Mesenchymal stem cell (in vitro differentiated cells and primary cell): ENCODE results near the gene TSSK2.
A peak's percentile ranks its signal among the peaks of the same experiment; 100 is the strongest.

ENCODE experiments used
- DNase-seq: peaks from one replicate; pipeline ENCODE4 v3.0.0-alpha.2; 2013
- H2AFZ ChIP-seq: one replicate; pipeline ENCODE4 v1.6.1; 2013; ENCODE audit warnings: low read depth, mild to moderate bottlenecking, control low read depth, inconsistent platforms, low read length, moderate library complexity
- H2AK5ac ChIP-seq: 2 replicates; pipeline ENCODE4 v1.6.1; 2013; ENCODE audit warnings: low read length, moderate library complexity, mild to moderate bottlenecking, inconsistent platforms; ENCODE audit not compliant: severe bottlenecking
- H2BK120ac ChIP-seq: one replicate; pipeline ENCODE4 v1.6.1; 2013; ENCODE audit warnings: low read depth, mild to moderate bottlenecking, inconsistent platforms, low read length, moderate library complexity
- H2BK12ac ChIP-seq, 2 experiments: one replicate each; pipeline ENCODE4 v1.6.1; 2013; ENCODE audit warnings: inconsistent platforms in 2 of 2, low read length in 2 of 2, mild to moderate bottlenecking in 2 of 2, moderate library complexity in 2 of 2, control low read depth in 1 of 2
- H2BK15ac ChIP-seq: one replicate; pipeline ENCODE4 v1.6.1; 2013; ENCODE audit warnings: mild to moderate bottlenecking, low read depth, inconsistent platforms; ENCODE audit not compliant: poor library complexity, severe bottlenecking
- H2BK5ac ChIP-seq: 2 replicates; pipeline ENCODE4 v1.6.1; 2013; ENCODE audit warnings: low read depth, mild to moderate bottlenecking, low read length, control low read depth, inconsistent platforms; ENCODE audit not compliant: poor library complexity, severe bottlenecking
- H3K14ac ChIP-seq, 2 experiments: one replicate each; pipeline ENCODE4 v1.6.1; 2013; ENCODE audit warnings: inconsistent platforms in 2 of 2, low read length in 2 of 2, control low read depth in 1 of 2, mild to moderate bottlenecking in 1 of 2, moderate library complexity in 1 of 2
- H3K18ac ChIP-seq, 2 experiments: one replicate each; pipeline ENCODE4 v1.6.1; 2013; ENCODE audit warnings: inconsistent platforms in 2 of 2, low read length in 2 of 2, control low read depth in 1 of 2, low read depth in 1 of 2, mild to moderate bottlenecking in 1 of 2
- H3K23ac ChIP-seq, 2 experiments: one replicate each; pipeline ENCODE4 v1.6.1; 2013; ENCODE audit warnings: inconsistent platforms in 2 of 2, low read length in 2 of 2, mild to moderate bottlenecking in 2 of 2, moderate library complexity in 2 of 2, control low read depth in 1 of 2
- H3K27ac ChIP-seq: 2 replicates; pipeline ENCODE4 v1.5.1; 2013; ENCODE audit warnings: mild to moderate bottlenecking, moderate library complexity, low read length, control low read depth, inconsistent platforms; ENCODE audit not compliant: poor library complexity, severe bottlenecking
- H3K27me3 ChIP-seq, 2 experiments: 2 replicates each; pipeline versions ENCODE4 v1.6.1 to v1.7.0; 2013; ENCODE audit warnings: low read length in 2 of 2, mild to moderate bottlenecking in 2 of 2, moderate library complexity in 2 of 2, control low read depth in 1 of 2, inconsistent platforms in 1 of 2; ENCODE audit not compliant: control insufficient read depth in 1 of 2, insufficient read depth in 1 of 2
- H3K36me3 ChIP-seq, 2 experiments: 2 replicates each; pipeline versions ENCODE4 v1.6.1 to v1.7.0; 2013; ENCODE audit warnings: low read length in 2 of 2, control low read depth in 1 of 2, inconsistent platforms in 1 of 2, low read depth in 1 of 2, mild to moderate bottlenecking in 1 of 2; ENCODE audit not compliant: insufficient read depth in 2 of 2, control insufficient read depth in 1 of 2
- H3K4ac ChIP-seq, 2 experiments: one replicate each; pipeline ENCODE4 v1.6.1; 2013; ENCODE audit warnings: inconsistent platforms in 2 of 2, low read length in 2 of 2, mild to moderate bottlenecking in 2 of 2, moderate library complexity in 2 of 2, control low read depth in 1 of 2, low read depth in 1 of 2
- H3K4me1 ChIP-seq: 2 replicates; pipeline ENCODE4 v1.6.1; 2013; ENCODE audit warnings: low read depth, low read length, control low read depth; ENCODE audit not compliant: control insufficient read depth, insufficient read depth
- H3K4me2 ChIP-seq: 2 replicates; pipeline ENCODE4 v1.6.1; 2013; ENCODE audit warnings: low read length, mild to moderate bottlenecking, inconsistent platforms; ENCODE audit not compliant: poor library complexity, severe bottlenecking
- H3K4me3 ChIP-seq, 2 experiments: 2 replicates each; pipeline versions ENCODE4 v1.5.1 to v1.7.0; 2013; ENCODE audit warnings: low read length in 2 of 2, mild to moderate bottlenecking in 2 of 2, control low read depth in 1 of 2, low read depth in 1 of 2; ENCODE audit not compliant: insufficient read depth in 1 of 2
- H3K79me1 ChIP-seq: replicated peaks from 2 replicates; pipeline ENCODE4 v1.6.1; 2013; ENCODE audit warnings: mild to moderate bottlenecking, control low read depth, low read length, inconsistent platforms; ENCODE audit not compliant: poor library complexity, severe bottlenecking
- H3K9ac ChIP-seq: 2 replicates; pipeline ENCODE4 v1.7.0; 2013; ENCODE audit warnings: mild to moderate bottlenecking, low read length, moderate library complexity
- H3K9me3 ChIP-seq: 2 replicates; pipeline ENCODE4 v1.7.0; 2013; ENCODE audit warnings: mild to moderate bottlenecking, low read length; ENCODE audit not compliant: control insufficient read depth
- H4K8ac ChIP-seq: one replicate; pipeline ENCODE4 v1.6.1; 2013; ENCODE audit warnings: inconsistent platforms, mild to moderate bottlenecking, low read length, moderate library complexity
- H4K91ac ChIP-seq: one replicate; pipeline ENCODE4 v1.6.1; 2013; ENCODE audit warnings: mild to moderate bottlenecking, low read length, inconsistent platforms
- WGBS: methylation state at CpG from one replicate; pipeline ENCODE4 v1.1.7; 2013; ENCODE audit warnings: mixed read lengths; 5-methylcytosine and 5-hydroxymethylcytosine counted together

Gene TSSK2

GRCh38 chr22:19106886-19107729, 24.0 kb upstream of the TSSK2 start:
- Histone ChIP-seq H2AFZ (no peak overlapping the region), H3K79me1 (peaks cover 24% of the 10 kb centered on the region), H3K4ac (no peak overlapping the region), H2BK120ac (no peak overlapping the region), H3K27ac (no peak overlapping the region), H3K4me2 (no peak overlapping the region), H3K14ac (no peak overlapping the region), H3K4me3 (no peak overlapping the region), H3K4me1 (peaks cover 14% of the 10 kb centered on the region), H4K91ac (no peak overlapping the region), H3K23ac (no peak overlapping the region), H3K36me3 (peaks cover 0 to 4% of the 10 kb centered on the region in 2 experiments), H3K27me3 (no peaks in the 10 kb centered on the region), H3K18ac (no peak overlapping the region), H3K9me3 (no peaks in the 10 kb centered on the region), H4K8ac (no peak overlapping the region), H2AK5ac (no peak overlapping the region), H2BK15ac (no peak overlapping the region), H2BK12ac (no peak overlapping the region), H2BK5ac (no peak overlapping the region), H3K9ac (no peak overlapping the region)
- DNase-seq: no peak
- WGBS: 98% methylated on average over 3 of the region's 3 CpGs

- H2BK12ac ChIP-seq: no peak overlapping the region
- no peak overlapping the region for H3K18ac ChIP-seq
- no peak overlapping the region for H2BK120ac ChIP-seq
- H4K91ac ChIP-seq: no peak overlapping the region
- no peak overlapping the region for H3K9ac ChIP-seq
- 96% methylated on average over 5 of the region's 8 CpGs for WGBS
- H3K23ac ChIP-seq: no peak overlapping the region
- no peak overlapping the region for H3K14ac ChIP-seq
- H3K27ac ChIP-seq: no peak overlapping the region
- H2AFZ ChIP-seq: no peak overlapping the region
- no peak overlapping the region for H3K4me3 ChIP-seq
- no peak overlapping the region for H2BK5ac ChIP-seq
- peaks cover 26% of the 10 kb centered on the region for H3K79me1 ChIP-seq
- no peak overlapping the region for H2BK15ac ChIP-seq
- no peak overlapping the region for H3K4me2 ChIP-seq
- H3K4ac ChIP-seq: no peak overlapping the region
- H3K4me1 ChIP-seq: peaks cover 16% of the 10 kb centered on the region
- peaks cover 0 to 4% of the 10 kb centered on the region in 2 experiments for H3K36me3 ChIP-seq
- H3K9me3 ChIP-seq: no peaks in the 10 kb centered on the region
- H2AK5ac ChIP-seq: no peak overlapping the region
- no peaks in the 10 kb centered on the region for H3K27me3 ChIP-seq
- no peak for DNase-seq
- H4K8ac ChIP-seq: no peak overlapping the region
Measured at GRCh38 chr22:19107730-19108074, 23.4 kb upstream of the TSSK2 start.

GRCh38 chr22:19108807-19109197, 22.3 kb upstream of the TSSK2 start:
- no peak for DNase-seq
- H3K36me3 ChIP-seq: peaks cover 0 to 4% of the 10 kb centered on the region in 2 experiments
- H2AFZ ChIP-seq: no peak overlapping the region
- no peak overlapping the region for H3K4ac ChIP-seq
- no peaks in the 10 kb centered on the region for H3K27me3 ChIP-seq
- no peak overlapping the region for H4K91ac ChIP-seq
- H3K27ac ChIP-seq: no peak overlapping the region
- no peak overlapping the region for H3K4me3 ChIP-seq
- H3K23ac ChIP-seq: no peak overlapping the region
- H4K8ac ChIP-seq: no peak overlapping the region
- no peak overlapping the region for H3K14ac ChIP-seq
- H3K9ac ChIP-seq: no peak overlapping the region
- WGBS: 94% methylated on average over 2 of the region's 3 CpGs
- peaks cover 16% of the 10 kb centered on the region for H3K4me1 ChIP-seq
- no peak overlapping the region for H2BK15ac ChIP-seq
- H2BK12ac ChIP-seq: no peak overlapping the region
- no peak overlapping the region for H2BK120ac ChIP-seq
- H3K4me2 ChIP-seq: no peak overlapping the region
- peaks cover 29% of the 10 kb centered on the region for H3K79me1 ChIP-seq
- H2AK5ac ChIP-seq: no peak overlapping the region
- H3K9me3 ChIP-seq: no peaks in the 10 kb centered on the region
- H2BK5ac ChIP-seq: no peak overlapping the region
- H3K18ac ChIP-seq: no peak overlapping the region

GRCh38 chr22:19109198-19110063, 21.7 kb upstream of the TSSK2 start:
- 82% methylated on average over 6 of the region's 7 CpGs for WGBS
- H3K27ac ChIP-seq: no peak overlapping the region
- H2AFZ ChIP-seq: no peak overlapping the region

More at GRCh38 chr22:19109198-19110063, 21.7 kb upstream of the TSSK2 start:
- Histone ChIP-seq H4K8ac (no peak overlapping the region), H3K4me1 (peaks cover 16% of the 10 kb centered on the region), H3K79me1 (peaks cover 32% of the 10 kb centered on the region), H3K4me3 (no peak overlapping the region), H2BK5ac (no peak overlapping the region), H3K23ac (no peak overlapping the region), H3K4ac (no peak overlapping the region), H2BK15ac (no peak overlapping the region), H4K91ac (no peak overlapping the region), H3K36me3 (peaks cover 0 to 4% of the 10 kb centered on the region in 2 experiments), H2AK5ac (no peak overlapping the region), H3K27me3 (no peaks in the 10 kb centered on the region), H3K4me2 (no peak overlapping the region), H2BK12ac (no peak overlapping the region), H3K9me3 (no peaks in the 10 kb centered on the region), H3K9ac (no peak overlapping the region), H2BK120ac (no peak overlapping the region), H3K14ac (no peak overlapping the region), H3K18ac (no peak overlapping the region)
- peak; percentile 74 for DNase-seq
